Measurements from ENCODE around the gene PDF. TPM values are rescaled to one million over a fixed set of nuclear protein-coding genes. Genes with fewer than 3 reads are reported as not detected.
A peak's percentile ranks its signal among the peaks of the same experiment; 100 is the strongest.

PDF gene
- total RNA-seq, 2 experiments from 2014 or later: 37.8 to 54.8 TPM

DNA sequence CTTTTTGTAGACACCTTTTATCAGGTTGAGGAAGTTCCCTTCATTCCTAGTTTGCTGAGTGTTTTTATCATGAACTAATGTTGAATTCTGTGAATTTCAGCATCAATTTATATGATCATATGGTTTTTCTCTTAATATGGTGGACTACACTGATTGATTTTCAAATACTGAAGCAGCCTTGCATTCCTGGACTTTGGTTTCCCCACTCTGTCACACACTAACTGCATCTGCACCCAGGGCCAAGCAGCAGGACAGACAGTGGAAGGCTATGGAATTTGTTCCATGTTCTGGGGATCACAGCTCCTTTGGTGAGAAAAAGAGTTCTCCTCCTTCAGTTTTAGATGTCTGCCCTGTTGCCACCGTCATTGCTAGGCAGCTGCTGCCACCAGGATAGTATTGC is 47.6 kb upstream of the PDF start:
- POLR2A ChIA-PET: interaction anchor here (0.6 to 1.0 kb wide), 2 partner anchors 64 to 336 kb away, joined by 3 to 4 read pairs; no protein-coding TSS in a partner anchor
- Histone ChIP-seq H3K9me3 (ENCODE audit: low read length) (0 out of 2 replicates have a peak, but pooled peaks cover 6% of the 10 kb centered on the region), H2AFZ (ENCODE audit: low read length) (no peak overlapping the region), H4K20me1 (ENCODE audit: insufficient read depth, low read length) (no peaks in the 10 kb centered on the region), H3K79me2 (ENCODE audit: insufficient read depth, low read depth, low read length) (peaks cover 39% of the 10 kb centered on the region), H3K36me3 (ENCODE audit: insufficient read depth, low read length) (peaks cover 91% of the 10 kb centered on the region), H3K27ac (ENCODE audit: low read depth, low read length, poor library complexity, severe bottlenecking) (no peak overlapping the region), H3K4me2 (ENCODE audit: low read length) (no peak overlapping the region), H3K4me1 (ENCODE audit: insufficient read depth, low read length, poor library complexity, severe bottlenecking) (peaks cover 11% of the 10 kb centered on the region), H3K9me2 (ENCODE audit: insufficient read depth, low read length) (no peaks in the 10 kb centered on the region), H3K4me3 (ENCODE audit: low read depth, low read length, poor library complexity, severe bottlenecking) (no peak overlapping the region)
- BruUV-seq (replicated peaks): no TSS peak
- DNase-seq (ENCODE audit: low spot score): no peak
- intact Hi-C loops (cut with micrococcal nuclease; ENCODE audit: unreplicated experiment): no loop called here
- TF ChIP-seq, protein P1, sequence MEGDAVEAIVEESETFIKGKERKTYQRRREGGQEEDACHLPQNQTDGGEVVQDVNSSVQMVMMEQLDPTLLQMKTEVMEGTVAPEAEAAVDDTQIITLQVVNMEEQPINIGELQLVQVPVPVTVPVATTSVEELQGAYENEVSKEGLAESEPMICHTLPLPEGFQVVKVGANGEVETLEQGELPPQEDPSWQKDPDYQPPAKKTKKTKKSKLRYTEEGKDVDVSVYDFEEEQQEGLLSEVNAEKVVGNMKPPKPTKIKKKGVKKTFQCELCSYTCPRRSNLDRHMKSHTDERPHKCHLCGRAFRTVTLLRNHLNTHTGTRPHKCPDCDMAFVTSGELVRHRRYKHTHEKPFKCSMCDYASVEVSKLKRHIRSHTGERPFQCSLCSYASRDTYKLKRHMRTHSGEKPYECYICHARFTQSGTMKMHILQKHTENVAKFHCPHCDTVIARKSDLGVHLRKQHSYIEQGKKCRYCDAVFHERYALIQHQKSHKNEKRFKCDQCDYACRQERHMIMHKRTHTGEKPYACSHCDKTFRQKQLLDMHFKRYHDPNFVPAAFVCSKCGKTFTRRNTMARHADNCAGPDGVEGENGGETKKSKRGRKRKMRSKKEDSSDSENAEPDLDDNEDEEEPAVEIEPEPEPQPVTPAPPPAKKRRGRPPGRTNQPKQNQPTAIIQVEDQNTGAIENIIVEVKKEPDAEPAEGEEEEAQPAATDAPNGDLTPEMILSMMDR (conservative IDR thresholded peaks at IDR 0.05; ENCODE audit: low read length): no peak
- TF ChIP-seq EZH2phosphoT487 (IDR thresholded peaks at IDR 0.05; ENCODE audit: borderline replicate concordance, low read depth, low read length): no peak
- CTCF ChIA-PET (ENCODE audit: unreplicated experiment): interaction anchor here (0.5 kb wide), 1 partner anchor 25 kb away, joined by 3 read pairs; no protein-coding TSS in a partner anchor

DNA sequence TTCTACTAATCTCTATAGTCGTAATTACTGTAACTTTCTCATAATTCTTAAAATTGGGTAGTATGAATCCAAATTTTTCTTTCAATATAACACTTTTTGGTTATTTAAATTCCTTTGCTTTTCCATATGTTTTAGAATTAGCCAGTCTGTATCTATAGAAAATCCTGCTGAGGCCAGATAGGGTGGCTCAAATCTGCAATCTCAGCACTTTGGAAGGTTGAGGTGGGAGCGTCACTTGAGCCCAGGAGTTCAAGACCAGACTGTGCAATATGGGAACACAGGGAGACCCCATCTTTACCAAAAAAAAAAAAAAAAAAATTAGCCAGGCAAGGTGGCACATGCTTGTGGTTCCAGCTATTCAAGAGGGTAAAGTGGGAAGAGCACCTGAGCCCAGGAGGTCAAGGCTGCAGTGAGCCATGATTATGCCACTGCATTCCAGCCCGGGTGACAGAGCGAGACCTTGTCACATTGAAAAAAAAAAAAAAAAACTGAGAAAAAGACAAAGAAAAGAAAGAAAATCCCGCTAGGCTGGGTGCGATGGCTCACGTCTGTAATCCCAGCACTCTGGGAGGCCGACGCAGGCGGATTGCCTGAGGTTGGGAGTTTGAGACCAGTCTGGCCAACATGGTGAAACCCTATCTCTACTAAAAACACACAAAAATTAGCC is 46.1 kb upstream of the PDF start:
- Histone ChIP-seq H4K20me1 (ENCODE audit: insufficient read depth, low read length) (no peaks in the 10 kb centered on the region), H3K9me3 (ENCODE audit: low read length) (0 out of 2 replicates have a peak, but pooled peaks cover 6% of the 10 kb centered on the region), H3K79me2 (ENCODE audit: insufficient read depth, low read depth, low read length) (peaks cover 36% of the 10 kb centered on the region; the same call in 1 of the 2 replicates), H3K4me1 (ENCODE audit: insufficient read depth, low read length, poor library complexity, severe bottlenecking) (peaks cover 25% of the 10 kb centered on the region), H3K4me3 (ENCODE audit: low read depth, low read length, poor library complexity, severe bottlenecking) (no peak overlapping the region), H3K9me2 (ENCODE audit: insufficient read depth, low read length) (no peaks in the 10 kb centered on the region), H2AFZ (ENCODE audit: low read length) (no peak overlapping the region), H3K4me2 (ENCODE audit: low read length) (no peak overlapping the region), H3K36me3 (ENCODE audit: insufficient read depth, low read length) (peaks cover 91% of the 10 kb centered on the region), H3K27ac (ENCODE audit: low read depth, low read length, poor library complexity, severe bottlenecking) (no peak overlapping the region)
- TF ChIP-seq EZH2phosphoT487 (IDR thresholded peaks at IDR 0.05; ENCODE audit: borderline replicate concordance, low read depth, low read length): no peak
- TF ChIP-seq, protein P1 (conservative IDR thresholded peaks at IDR 0.05; ENCODE audit: low read length): no peak
- POLR2A ChIA-PET: interaction anchor here (0.7 to 1.2 kb wide), 2 partner anchors 8 to 101 kb away, joined by 4 to 6 read pairs; no protein-coding TSS in a partner anchor
- no TSS peak for BruUV-seq (replicated peaks)
- intact Hi-C loops (cut with micrococcal nuclease; ENCODE audit: unreplicated experiment): no loop called here
- CTCF ChIA-PET (ENCODE audit: unreplicated experiment): no interaction called here
- no peak for DNase-seq (ENCODE audit: low spot score)

GRCh38 chr16:69373019-69373418 is 42.6 kb upstream of the PDF start:
- 0 out of 2 replicates have a peak, but pooled peaks cover 3% of the 10 kb centered on the region for H3K9me3 ChIP-seq (ENCODE audit: low read length)
- CTCF ChIA-PET (ENCODE audit: unreplicated experiment): no interaction called here
- H3K79me2 ChIP-seq (ENCODE audit: insufficient read depth, low read depth, low read length): peaks cover 32% of the 10 kb centered on the region; the same call in 1 of the 2 replicates
- H3K4me1 ChIP-seq (ENCODE audit: insufficient read depth, low read length, poor library complexity, severe bottlenecking): peaks cover 46% of the 10 kb centered on the region
- H3K9me2 ChIP-seq (ENCODE audit: insufficient read depth, low read length): no peaks in the 10 kb centered on the region
- H2AFZ ChIP-seq (ENCODE audit: low read length): no peak overlapping the region
- POLR2A ChIA-PET: interaction anchor here (0.6 kb wide), 1 partner anchor 42 kb away, joined by 4 read pairs; no protein-coding TSS in a partner anchor
- H3K4me3 ChIP-seq (ENCODE audit: low read depth, low read length, poor library complexity, severe bottlenecking): no peak overlapping the region
- no TSS peak for BruUV-seq (replicated peaks)
- H4K20me1 ChIP-seq (ENCODE audit: insufficient read depth, low read length): no peaks in the 10 kb centered on the region
- peaks cover 92% of the 10 kb centered on the region for H3K36me3 ChIP-seq (ENCODE audit: insufficient read depth, low read length)
- TF ChIP-seq, protein P1 (conservative IDR thresholded peaks at IDR 0.05; ENCODE audit: low read length): no peak
- TF ChIP-seq EZH2phosphoT487 (IDR thresholded peaks at IDR 0.05; ENCODE audit: borderline replicate concordance, low read depth, low read length): no peak
- intact Hi-C loops (cut with micrococcal nuclease; ENCODE audit: unreplicated experiment): no loop called here
- peak overlapping the region; percentile 60; the same call in 1 of the 2 replicates for H3K4me2 ChIP-seq (ENCODE audit: low read length)
- DNase-seq (ENCODE audit: low spot score): no peak
- H3K27ac ChIP-seq (ENCODE audit: low read depth, low read length, poor library complexity, severe bottlenecking): peak overlapping the region; percentile 92

Data from OCI-LY7 (cell line).